Muscle layer of duodenum (tissue), 2 donors: ENCODE data around the gene PROCA1.
"Not testable (repeated sequence)": the region's sequence is repeated elsewhere in the genome, so short reads cannot be mapped to it uniquely, and the experiment has no call there.

ENCODE experiments used
- H3K27ac ChIP-seq: one replicate; pipeline ENCODE4 v1.7.0; 2013; ENCODE audit warnings: mild to moderate bottlenecking, low read length
- H3K27me3 ChIP-seq: one replicate; pipeline ENCODE4 v1.7.0; 2013; ENCODE audit warnings: low read depth, mild to moderate bottlenecking, control low read depth, low read length
- H3K36me3 ChIP-seq, 2 donors: one replicate each; pipeline ENCODE4 v1.7.0; 2013; ENCODE audit warnings: low read length in 2 of 2, control low read depth in 1 of 2, mild to moderate bottlenecking in 1 of 2; ENCODE audit not compliant: insufficient read depth in 2 of 2, control insufficient read depth in 1 of 2
- H3K4me1 ChIP-seq, 2 donors: one replicate each; pipeline ENCODE4 v1.7.0; 2013; ENCODE audit warnings: low read length in 2 of 2, mild to moderate bottlenecking in 2 of 2, control low read depth in 1 of 2, moderate library complexity in 1 of 2; ENCODE audit not compliant: insufficient read depth in 2 of 2, control insufficient read depth in 1 of 2
- H3K4me3 ChIP-seq, 2 donors: one replicate each; pipeline ENCODE4 v1.7.0; 2013; ENCODE audit warnings: low read length in 2 of 2, low read depth in 1 of 2, mild to moderate bottlenecking in 1 of 2
- H3K9me3 ChIP-seq, 2 donors: one replicate each; pipeline ENCODE4 v1.7.0; 2013; ENCODE audit warnings: low read length in 2 of 2, control low read depth in 1 of 2, mild to moderate bottlenecking in 1 of 2; ENCODE audit not compliant: control insufficient read depth in 1 of 2
- donor health status: healthy.

PROCA1 gene

GRCh38 chr17:28682655-28683054 is 29.0 kb downstream of the PROCA1 start:
- no peaks in the 10 kb centered on the region for H3K9me3 ChIP-seq
- no peak overlapping the region for H3K27ac ChIP-seq
- H3K27me3 ChIP-seq = no peaks in the 10 kb centered on the region
- peaks cover 0 to 3% of the 10 kb centered on the region in 2 donors for H3K4me1 ChIP-seq
- no peak overlapping the region for H3K4me3 ChIP-seq
- H3K36me3 ChIP-seq = peaks cover 74 to 93% of the 10 kb centered on the region in 2 donors

- no peak overlapping the region for H3K27ac ChIP-seq
- H3K36me3 ChIP-seq = peaks cover 66 to 94% of the 10 kb centered on the region in 2 donors
- no peaks in the 10 kb centered on the region for H3K4me1 ChIP-seq
- H3K27me3 ChIP-seq = no peaks in the 10 kb centered on the region
- H3K9me3 ChIP-seq = no peaks in the 10 kb centered on the region
- no peak overlapping the region for H3K4me3 ChIP-seq
Measured at GRCh38 chr17:28675980-28676379, 35.7 kb downstream of the PROCA1 start.

- no peak overlapping the region for H3K4me3 ChIP-seq
- no peak overlapping the region for H3K27ac ChIP-seq
- H3K9me3 ChIP-seq = no peaks in the 10 kb centered on the region
- H3K36me3 ChIP-seq = peaks cover 66 to 94% of the 10 kb centered on the region in 2 donors
- H3K4me1 ChIP-seq = no peaks in the 10 kb centered on the region
- no peaks in the 10 kb centered on the region for H3K27me3 ChIP-seq
Measured at GRCh38 chr17:28675490-28675889, 36.2 kb downstream of the PROCA1 start.

GRCh38 chr17:28669918-28670317 is 41.8 kb downstream of the PROCA1 start:
- peaks cover 0 to 16% of the 10 kb centered on the region in 2 donors for H3K4me1 ChIP-seq
- H3K9me3 ChIP-seq = no peaks in the 10 kb centered on the region
- no peak overlapping the region for H3K4me3 ChIP-seq
- no peaks in the 10 kb centered on the region for H3K27me3 ChIP-seq
- peaks cover 47 to 69% of the 10 kb centered on the region in 2 donors for H3K36me3 ChIP-seq
- H3K27ac ChIP-seq = no peak overlapping the region

GRCh38 chr17:28667870-28668269 is 43.8 kb downstream of the PROCA1 start:
- Histone ChIP-seq H3K36me3 (peaks cover 30 to 49% of the 10 kb centered on the region in 2 donors), H3K27ac (no peak overlapping the region), H3K9me3 (no peaks in the 10 kb centered on the region), H3K4me3 (no peak overlapping the region), H3K27me3 (no peaks in the 10 kb centered on the region), H3K4me1 (peaks cover 5 to 36% of the 10 kb centered on the region in 2 donors)

GRCh38 chr17:28665994-28666393 is 45.7 kb downstream of the PROCA1 start:
- peaks cover 11 to 42% of the 10 kb centered on the region in 2 donors for H3K4me1 ChIP-seq
- H3K9me3 ChIP-seq = no peaks in the 10 kb centered on the region
- peaks cover 18 to 41% of the 10 kb centered on the region in 2 donors for H3K36me3 ChIP-seq
- H3K27me3 ChIP-seq = no peaks in the 10 kb centered on the region
- no peak overlapping the region for H3K4me3 ChIP-seq
- no peak overlapping the region for H3K27ac ChIP-seq

GRCh38 chr17:28663723-28664122 is 48.0 kb downstream of the PROCA1 start:
- peaks cover 14 to 49% of the 10 kb centered on the region in 2 donors for H3K4me1 ChIP-seq
- H3K27ac ChIP-seq = no peak overlapping the region
- H3K9me3 ChIP-seq = no peaks in the 10 kb centered on the region
- H3K4me3 ChIP-seq = no peak overlapping the region
- H3K36me3 ChIP-seq = peaks cover 16 to 31% of the 10 kb centered on the region in 2 donors
- no peaks in the 10 kb centered on the region for H3K27me3 ChIP-seq

- Histone ChIP-seq H3K9me3 (no peaks in the 10 kb centered on the region), H3K36me3 (peaks cover 6 to 29% of the 10 kb centered on the region in 2 donors), H3K4me3 (peak overlapping the region; percentile 89 to 98), H3K4me1 (peaks cover 14 to 39% of the 10 kb centered on the region in 2 donors), H3K27me3 (no peaks in the 10 kb centered on the region), H3K27ac (peak overlapping the region; percentile 100)
Measured at GRCh38 chr17:28662527-28662829, 49.2 kb downstream of the PROCA1 start.

GRCh38 chr17:28661635-28662526 is 49.8 kb downstream of the PROCA1 start, which contains the start of the genes SDF2 and SUPT6H:
Gene SDF2 (minus strand): TSS chr17:28661906. CDS start chr17:28661876, 30 bp downstream.
Gene SUPT6H (plus strand): TSS chr17:28662205. CDS start chr17:28673402, 11,197 bp downstream.
- peak within 1 kb of the TSS; percentile 100 for H3K27ac ChIP-seq
- H3K9me3 ChIP-seq = no peaks in the 10 kb centered on the region
- H3K4me3 ChIP-seq = peak within 1 kb of the TSS; percentile 89 to 98
- peaks cover 14 to 38% of the 10 kb centered on the region in 2 donors for H3K4me1 ChIP-seq
- peaks cover 5 to 29% of the 10 kb centered on the region in 2 donors for H3K36me3 ChIP-seq
- H3K27me3 ChIP-seq = no peaks in the 10 kb centered on the region

- H3K9me3 ChIP-seq, H3K27ac ChIP-seq, H3K4me3 ChIP-seq, H3K27me3 ChIP-seq: not testable (repeated sequence)
- Histone ChIP-seq H3K4me1 (peaks cover 14 to 29% of the 10 kb centered on the region in 2 donors), H3K36me3 (peaks cover 0 to 34% of the 10 kb centered on the region in 2 donors)
Measured at GRCh38 chr17:28659497-28659881, 52.2 kb downstream of the PROCA1 start.

- H3K27ac ChIP-seq, H3K4me3 ChIP-seq, H3K9me3 ChIP-seq, H3K27me3 ChIP-seq: not testable (repeated sequence)
- Histone ChIP-seq H3K4me1 (peaks cover 14 to 24% of the 10 kb centered on the region in 2 donors), H3K36me3 (peaks cover 0 to 34% of the 10 kb centered on the region in 2 donors)
Measured at GRCh38 chr17:28658766-28659496, 52.8 kb downstream of the PROCA1 start.
